CD4-positive, alpha-beta T cell (primary cell): Measurements from ENCODE around the gene HSF2BP. TPM values are rescaled to one million over a fixed set of nuclear protein-coding genes. Genes with fewer than 3 reads are reported as not detected.

Source experiments
- ATAC-seq: fragments of 200-7000 bp; cut with Tn5 transposase; one replicate; pipeline ENCODE4 v1.10.0; 2022; ENCODE audit warnings: mild to moderate bottlenecking; ENCODE audit not compliant: poor library complexity
- CTCF ChIA-PET: fragments of 350-600 bp; sonication (Branson Sonifier 250); formaldehyde crosslinking; loops from one replicate; lab custom pipeline; 2021; ENCODE audit warnings: antibody characterized with exemption, inconsistent platforms; lab: Charles Lee
- POLR2A ChIA-PET: fragments of 350-600 bp; sonication (Branson Sonifier 250); formaldehyde crosslinking; loops from one replicate; lab custom pipeline; 2021; ENCODE audit warnings: antibody characterized with exemption, inconsistent platforms; lab: Charles Lee
- DNase-seq, 14 experiments: peaks; one replicate each; pipeline ENCODE4 v3.0.0-alpha.2; 2013 to 2020; ENCODE audit warnings: mixed read lengths in 2 of 14
- H3K27ac ChIP-seq, 2 donors: one replicate each; pipeline versions ENCODE4 v1.5.1 to v1.7.0; 2013; ENCODE audit warnings: low read length in 2 of 2, low read depth in 1 of 2, mild to moderate bottlenecking in 1 of 2
- H3K27me3 ChIP-seq, 2 experiments: 1 replicate in 1 of 2; 2 replicates in 1 of 2; pipeline versions ENCODE4 v1.6.1 to v1.7.0; 2013; ENCODE audit warnings: low read length in 2 of 2, control low read depth in 1 of 2, mild to moderate bottlenecking in 1 of 2, moderate library complexity in 1 of 2; ENCODE audit not compliant: insufficient read depth in 2 of 2, control insufficient read depth in 1 of 2
- H3K36me3 ChIP-seq: one replicate; pipeline ENCODE4 v1.6.1; 2013; ENCODE audit warnings: low read length, control low read depth; ENCODE audit not compliant: insufficient read depth
- H3K4me1 ChIP-seq: one replicate; pipeline ENCODE4 v1.6.1; 2013; ENCODE audit warnings: low read length, control low read depth; ENCODE audit not compliant: insufficient read depth
- H3K4me3 ChIP-seq: one replicate; pipeline ENCODE4 v1.5.1; 2013; ENCODE audit warnings: mild to moderate bottlenecking, low read length, moderate library complexity
- H3K9me3 ChIP-seq, 2 experiments: 1 replicate in 1 of 2; 2 replicates in 1 of 2; pipeline versions ENCODE4 v1.6.1 to v1.7.0; 2013; ENCODE audit warnings: low read length in 2 of 2, mild to moderate bottlenecking in 2 of 2, control low read depth in 1 of 2, moderate library complexity in 1 of 2; ENCODE audit not compliant: control insufficient read depth in 1 of 2, insufficient read depth in 1 of 2
- H3K27ac Mint-ChIP-seq: one replicate; pipeline ENCODE4 v1.8.0; 2020; ENCODE audit warnings: mixed read lengths
- H3K27me3 Mint-ChIP-seq: one replicate; pipeline ENCODE4 v1.8.0; 2021; ENCODE audit warnings: mixed read lengths
- H3K36me3 Mint-ChIP-seq: one replicate; pipeline ENCODE4 v1.8.0; 2021; ENCODE audit warnings: low read depth, mixed read lengths
- H3K4me1 Mint-ChIP-seq: one replicate; pipeline ENCODE4 v1.8.0; 2021; ENCODE audit warnings: low read depth, mixed read lengths
- H3K4me3 Mint-ChIP-seq: one replicate; pipeline ENCODE4 v1.8.0; 2020; ENCODE audit warnings: mild to moderate bottlenecking, mixed read lengths
- H3K9me3 Mint-ChIP-seq: one replicate; pipeline ENCODE4 v1.8.0; 2020; ENCODE audit warnings: mixed read lengths
- intact Hi-C, 2 experiments: fragments of 100-400 bp; cut with DNase I in 1 of 2; cut with micrococcal nuclease in 1 of 2; formaldehyde crosslinking; loops; one replicate each; pipeline versions ENCODE4 v1.15.1 to v1.9.0; 2023 to 2025; cut with DNase I, micrococcal nuclease
- total RNA-seq, 174 experiments: library from RNA in 2 of 174; stranded (reverse) in 2 of 174; gene quantifications; one replicate each; pipeline ENCODE4 v1.2.3 and lab custom pipeline; 2021 to 2026
- TF ChIP-seq, protein P1 (sequence below): fragments of 200-600 bp; IDR thresholded peaks from one replicate; pipeline ENCODE4 v1.8.0; 2022; ENCODE audit warnings: antibody characterized with exemption, mild to moderate bottlenecking

Gene HSF2BP
- total RNA-seq, 2 experiments from 2014 or later: 0.59 to 0.93 TPM

DNA sequence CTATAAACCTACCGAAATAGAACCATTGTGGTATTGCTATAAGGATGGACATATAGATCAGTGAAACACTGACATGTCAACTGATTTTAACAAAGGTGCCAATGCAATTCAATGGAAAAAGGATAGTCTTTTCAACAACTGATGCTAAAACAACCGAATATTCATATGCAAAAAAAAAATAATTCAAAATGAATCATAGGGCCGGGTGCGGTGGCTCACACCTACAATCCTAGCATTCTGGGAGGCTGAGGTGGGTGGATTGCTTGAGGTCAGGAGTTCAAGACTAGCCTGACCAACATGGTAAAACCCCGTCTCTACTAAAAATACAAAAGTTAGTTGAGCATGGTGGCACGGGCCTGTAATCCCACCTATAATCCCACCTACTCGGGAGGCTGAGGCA, 23.9 kb downstream of the HSF2BP start:
- H3K9me3 Mint-ChIP-seq: no peaks in the 10 kb centered on the region
- TF ChIP-seq, protein P1, sequence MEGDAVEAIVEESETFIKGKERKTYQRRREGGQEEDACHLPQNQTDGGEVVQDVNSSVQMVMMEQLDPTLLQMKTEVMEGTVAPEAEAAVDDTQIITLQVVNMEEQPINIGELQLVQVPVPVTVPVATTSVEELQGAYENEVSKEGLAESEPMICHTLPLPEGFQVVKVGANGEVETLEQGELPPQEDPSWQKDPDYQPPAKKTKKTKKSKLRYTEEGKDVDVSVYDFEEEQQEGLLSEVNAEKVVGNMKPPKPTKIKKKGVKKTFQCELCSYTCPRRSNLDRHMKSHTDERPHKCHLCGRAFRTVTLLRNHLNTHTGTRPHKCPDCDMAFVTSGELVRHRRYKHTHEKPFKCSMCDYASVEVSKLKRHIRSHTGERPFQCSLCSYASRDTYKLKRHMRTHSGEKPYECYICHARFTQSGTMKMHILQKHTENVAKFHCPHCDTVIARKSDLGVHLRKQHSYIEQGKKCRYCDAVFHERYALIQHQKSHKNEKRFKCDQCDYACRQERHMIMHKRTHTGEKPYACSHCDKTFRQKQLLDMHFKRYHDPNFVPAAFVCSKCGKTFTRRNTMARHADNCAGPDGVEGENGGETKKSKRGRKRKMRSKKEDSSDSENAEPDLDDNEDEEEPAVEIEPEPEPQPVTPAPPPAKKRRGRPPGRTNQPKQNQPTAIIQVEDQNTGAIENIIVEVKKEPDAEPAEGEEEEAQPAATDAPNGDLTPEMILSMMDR: no peak
- no peak overlapping the region for H3K27ac Mint-ChIP-seq
- Histone ChIP-seq H3K36me3 (no peaks in the 10 kb centered on the region), H3K27me3 (no peaks in the 10 kb centered on the region), H3K4me3 (no peak overlapping the region), H3K4me1 (no peaks in the 10 kb centered on the region), H3K9me3 (no peaks in the 10 kb centered on the region), H3K27ac (no peak overlapping the region)
- H3K4me3 Mint-ChIP-seq: no peak overlapping the region
- no peak for ATAC-seq
- H3K36me3 Mint-ChIP-seq: no peaks in the 10 kb centered on the region
- no peaks in the 10 kb centered on the region for H3K27me3 Mint-ChIP-seq
- H3K4me1 Mint-ChIP-seq: no peaks in the 10 kb centered on the region
- CTCF ChIA-PET: no interaction called here
- intact Hi-C loops: no loop called here
- no peak for DNase-seq
- POLR2A ChIA-PET: no interaction called here

DNA sequence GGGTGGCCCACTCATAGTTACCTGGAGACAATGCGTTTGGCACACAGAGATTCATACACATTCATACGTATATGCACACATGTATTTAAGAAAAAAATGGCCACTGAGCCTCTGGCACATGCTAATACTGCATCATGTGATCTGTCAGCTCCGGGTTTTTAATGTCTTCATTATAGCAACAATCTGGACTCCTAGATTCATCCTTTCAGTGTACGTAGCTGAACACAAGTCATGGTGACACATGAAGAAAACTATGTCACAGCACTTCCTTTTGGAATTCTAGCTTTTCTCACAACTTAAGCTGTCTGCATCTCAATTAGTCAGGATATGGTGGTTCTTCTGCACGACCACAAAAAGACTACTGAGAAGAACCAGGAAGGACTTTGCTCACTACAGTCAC, 24.7 kb downstream of the HSF2BP start:
- no peak overlapping the region for H3K27ac ChIP-seq
- H3K27me3 Mint-ChIP-seq: no peaks in the 10 kb centered on the region
- DNase-seq (no peak), ATAC-seq (no peak)
- no peaks in the 10 kb centered on the region for H3K9me3 Mint-ChIP-seq
- H3K4me1 Mint-ChIP-seq: no peaks in the 10 kb centered on the region
- POLR2A ChIA-PET: no interaction called here
- no peaks in the 10 kb centered on the region for H3K4me1 ChIP-seq
- H3K4me3 Mint-ChIP-seq: no peak overlapping the region
- H3K4me3 ChIP-seq: no peak overlapping the region
- no peaks in the 10 kb centered on the region for H3K9me3 ChIP-seq
- no peaks in the 10 kb centered on the region for H3K27me3 ChIP-seq
- no peak overlapping the region for H3K27ac Mint-ChIP-seq
- H3K36me3 ChIP-seq: no peaks in the 10 kb centered on the region
- CTCF ChIA-PET: no interaction called here
- intact Hi-C loops: no loop called here
- TF ChIP-seq, protein P1: no peak
- no peaks in the 10 kb centered on the region for H3K36me3 Mint-ChIP-seq

DNA sequence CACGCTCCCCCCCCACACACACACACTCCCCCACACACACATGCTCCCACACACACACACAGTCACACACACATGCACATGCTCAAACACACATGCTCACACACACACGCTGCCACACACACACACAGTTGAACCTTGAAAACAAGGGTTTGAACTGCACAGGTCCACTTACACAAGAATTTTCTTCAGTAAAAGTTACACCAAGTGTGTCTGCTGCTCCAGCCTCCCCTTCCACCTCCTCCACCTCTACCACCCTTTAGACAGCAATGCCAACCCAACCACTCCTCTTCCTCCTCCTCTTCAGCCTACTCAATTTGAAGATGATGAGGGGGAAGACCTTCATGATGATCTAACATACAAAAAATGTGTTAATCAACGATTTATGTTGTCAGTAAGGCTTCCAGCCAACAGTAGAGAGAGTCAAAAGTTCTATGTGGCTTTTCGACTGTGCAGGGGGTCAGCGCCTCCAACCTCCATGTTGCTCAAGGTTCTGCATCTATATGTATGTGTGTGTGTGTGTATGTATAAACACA, 26.8 kb downstream of the HSF2BP start:
- Mint-ChIP-seq H3K4me3 (no peak overlapping the region), H3K27me3 (no peaks in the 10 kb centered on the region), H3K27ac (no peak overlapping the region), H3K4me1 (no peaks in the 10 kb centered on the region), H3K36me3 (no peaks in the 10 kb centered on the region), H3K9me3 (no peaks in the 10 kb centered on the region)
- CTCF ChIA-PET: no interaction called here
- Histone ChIP-seq H3K27ac (no peak overlapping the region), H3K9me3 (no peaks in the 10 kb centered on the region), H3K4me1 (no peaks in the 10 kb centered on the region), H3K36me3 (no peaks in the 10 kb centered on the region), H3K27me3 (no peaks in the 10 kb centered on the region), H3K4me3 (no peak overlapping the region)
- ATAC-seq: no peak
- intact Hi-C loops: no loop called here
- POLR2A ChIA-PET: no interaction called here
- TF ChIP-seq, protein P1: no peak
- DNase-seq: no peak
